Panc1 (cell line): ENCODE results near the gene FAIM. TPM values are rescaled to one million over a fixed set of nuclear protein-coding genes. Genes with fewer than 3 reads are reported as not detected.

ENCODE experiments used
- ATAC-seq: fragments of 200-7000 bp; cut with Tn5 transposase; 2 replicates; pipeline ENCODE4 v1.9.1; 2020; ENCODE audit warnings: mild to moderate bottlenecking, moderate library complexity
- BruUV-seq: library from RNA; stranded (reverse); fragments of 400-500 nt; replicated peaks from 2 replicates; lab custom pipeline; 2021; lab: Mats Ljungman, UMichigan
- CTCF ChIA-PET: fragments of 300-600 bp; sonication (Branson Sonifier 250); formaldehyde crosslinking; loops from one replicate; lab custom pipeline; 2022; ENCODE audit warnings: antibody characterized with exemption; lab: Charles Lee
- POLR2A ChIA-PET: fragments of 300-600 bp; sonication (Branson Sonifier 250); formaldehyde crosslinking; loops from one replicate; lab custom pipeline; 2022; ENCODE audit warnings: antibody characterized with exemption; lab: Charles Lee
- DNase-seq: peaks from one replicate; pipeline ENCODE4 v3.0.0-alpha.2; 2010; ENCODE audit warnings: low read depth, low spot score
- H3K27ac ChIP-seq: 2 replicates; pipeline ENCODE4 v1.5.1; 2011; ENCODE audit warnings: mild to moderate bottlenecking, low read length, inconsistent platforms
- H3K27me3 ChIP-seq: fragments of 200-500 bp; sonication (Bioruptor generic); 2 replicates; pipeline ENCODE4 v1.6.0; 2014; ENCODE audit warnings: low read length, inconsistent platforms; ENCODE audit not compliant: control insufficient read depth, insufficient read depth
- H3K36me3 ChIP-seq: fragments of 200-500 bp; sonication (Bioruptor generic); 2 replicates; pipeline ENCODE4 v1.5.1; 2014; ENCODE audit warnings: inconsistent platforms, mild to moderate bottlenecking, low read length, moderate library complexity; ENCODE audit not compliant: control insufficient read depth, insufficient read depth
- H3K4me1 ChIP-seq: 2 replicates; pipeline ENCODE4 v1.5.1; 2011; ENCODE audit warnings: inconsistent platforms, mild to moderate bottlenecking, low read length, moderate library complexity; ENCODE audit not compliant: control insufficient read depth, insufficient read depth
- H3K4me3 ChIP-seq, 2 experiments: 2 replicates each; pipeline ENCODE4 v1.5.1; 2011 to 2012; ENCODE audit warnings: low read depth in 2 of 2, low read length in 2 of 2, mild to moderate bottlenecking in 2 of 2, inconsistent platforms in 1 of 2, moderate library complexity in 1 of 2
- H3K9me3 ChIP-seq: fragments of 200-500 bp; sonication (Bioruptor generic); 2 replicates; pipeline ENCODE4 v1.5.1; 2014; ENCODE audit warnings: low read depth, mild to moderate bottlenecking, inconsistent platforms, low read length, moderate library complexity; ENCODE audit not compliant: control insufficient read depth, insufficient read depth
- CTCF ChIP-seq: fragments of 450-650 bp; IDR thresholded peaks from 2 replicates; pipeline ENCODE4 v1.5.1; 2017; ENCODE audit warnings: mild to moderate bottlenecking
- POLR2AphosphoS5 ChIP-seq: IDR thresholded peaks from 2 replicates; pipeline ENCODE4 v1.6.1; 2012; ENCODE audit warnings: mild to moderate bottlenecking, low read depth, low read length, moderate library complexity
- REST ChIP-seq, 2 experiments: IDR thresholded peaks; 2 replicates each; pipeline ENCODE4 v1.6.1; 2011 to 2012; ENCODE audit warnings: low read depth in 2 of 2, control low read depth in 1 of 2, low read length in 1 of 2, mild to moderate bottlenecking in 1 of 2, moderate library complexity in 1 of 2; ENCODE audit not compliant: insufficient read depth in 1 of 2
- SIN3A ChIP-seq: IDR thresholded peaks from 2 replicates; pipeline ENCODE4 v1.6.1; 2012; ENCODE audit warnings: low read depth, mild to moderate bottlenecking, low read length, moderate library complexity, borderline replicate concordance; ENCODE audit not compliant: insufficient read depth
- TCF7L2 ChIP-seq: IDR thresholded peaks from 2 replicates; pipeline ENCODE4 v1.6.1; 2011; ENCODE audit warnings: mild to moderate bottlenecking, low read depth, low read length, inconsistent platforms
- in situ Hi-C: cut with HindIII; loops from 2 replicates; pipeline ENCODE4 v1.10.0; 2016; ENCODE audit warnings: low sequenced_read_pairs, low pct_unique_long_range_greater_than_20kb
- intact Hi-C: fragments of 100-400 bp; cut with micrococcal nuclease; formaldehyde crosslinking; loops from one replicate; pipeline ENCODE4 v1.10.0; 2022; ENCODE audit not compliant: unreplicated experiment
- total RNA-seq: library from RNA; stranded (reverse); gene quantifications from one replicate; pipeline ENCODE4 v1.2.1, GENCODE V29; 2021; ENCODE audit not compliant: unreplicated experiment

Gene FAIM
- total RNA-seq, 1 experiment from 2014 or later, result 18.8 TPM

- ChIA-PET CTCF (interaction anchor here (0.7 kb wide), 1 partner anchor 286 kb away, joined by 5 read pairs; no protein-coding TSS in a partner anchor), POLR2A (no interaction called here)
- ATAC-seq, result no peak
Observed at GRCh38 chr3:138646008-138646407, 37.4 kb downstream of the FAIM start.

GRCh38 chr3:138646513-138646912 lies 37.9 kb downstream of the FAIM start:
- ChIA-PET CTCF (interaction anchor here (0.7 kb wide), 1 partner anchor 286 kb away, joined by 5 read pairs; no protein-coding TSS in a partner anchor), POLR2A (no interaction called here)
- TF ChIP-seq REST (IDR thresholded peaks at IDR 0.05; ENCODE audit: insufficient read depth in 1 of 2, low read depth in 2 of 2, low read length in 1 of 2) (no peak), CTCF (no peak), TCF7L2 (no peak), POLR2AphosphoS5 (no peak), SIN3A (no peak)
- Histone ChIP-seq H3K9me3 (peaks cover 17% of the 10 kb centered on the region), H3K4me1 (no peaks in the 10 kb centered on the region), H3K27me3 (no peaks in the 10 kb centered on the region), H3K4me3 (no peak overlapping the region), H3K36me3 (no peaks in the 10 kb centered on the region), H3K27ac (no peak overlapping the region)
- BruUV-seq, result no TSS peak
- in situ Hi-C loops, result no loop called here
- intact Hi-C loops, result no loop called here
- DNase-seq (no peak), ATAC-seq (no peak)

More at GRCh38 chr3:138646008-138646407, 37.4 kb downstream of the FAIM start:
- BruUV-seq, result no TSS peak
- in situ Hi-C loops (no loop called here), intact Hi-C loops (no loop called here)
- H3K4me3 ChIP-seq, result no peak overlapping the region
- DNase-seq, result no peak
- no peaks in the 10 kb centered on the region for H3K4me1 ChIP-seq
- no peaks in the 10 kb centered on the region for H3K27me3 ChIP-seq
- H3K36me3 ChIP-seq, result no peaks in the 10 kb centered on the region
- no peak overlapping the region for H3K27ac ChIP-seq
- TF ChIP-seq SIN3A (no peak), CTCF (no peak), REST (IDR thresholded peaks at IDR 0.05; ENCODE audit: insufficient read depth in 1 of 2, low read depth in 2 of 2, low read length in 1 of 2) (no peak), TCF7L2 (no peak), POLR2AphosphoS5 (no peak)
- H3K9me3 ChIP-seq, result peaks cover 17% of the 10 kb centered on the region
